ENCODE data around the gene AHCTF1. TPM values are rescaled to one million over a fixed set of nuclear protein-coding genes. Genes with fewer than 3 reads are reported as not detected.

AHCTF1 gene
- total RNA-seq, 1 donor from 2014 or later = 41.0 TPM

- Histone ChIP-seq H3K27me3 (no peaks in the 10 kb centered on the region), H3K27ac (no peak overlapping the region), H3K4me1 (no peaks in the 10 kb centered on the region), H3K9me3 (no peaks in the 10 kb centered on the region), H3K36me3 (no peaks in the 10 kb centered on the region), H3K4me3 (no peak overlapping the region)
- DNase-seq (ENCODE audit: extremely low spot score in 2 of 2) = no peak
- intact Hi-C loops (cut with DNase I) = no loop called here
- TF ChIP-seq POLR2AphosphoS5 (IDR thresholded peaks at IDR 0.05; ENCODE audit: insufficient read depth in 1 of 2, low read depth in 1 of 2) (no peak), CTCF (IDR thresholded peaks at IDR 0.05) (no peak), POLR2A (IDR thresholded peaks at IDR 0.05) (no peak)
These were observed 131.4 kb downstream of the AHCTF1 start for GRCh38 chr1:246800356-246800755.

- Histone ChIP-seq H3K4me3 (no peak overlapping the region), H3K9me3 (no peaks in the 10 kb centered on the region), H3K36me3 (no peaks in the 10 kb centered on the region), H3K4me1 (peaks cover 14% of the 10 kb centered on the region), H3K27me3 (no peaks in the 10 kb centered on the region), H3K27ac (no peak overlapping the region)
- no peak for DNase-seq (ENCODE audit: extremely low spot score in 2 of 2)
- intact Hi-C loops (cut with DNase I) = no loop called here
- TF ChIP-seq CTCF (IDR thresholded peaks at IDR 0.05) (no peak), POLR2A (IDR thresholded peaks at IDR 0.05) (no peak), POLR2AphosphoS5 (IDR thresholded peaks at IDR 0.05; ENCODE audit: insufficient read depth in 1 of 2, low read depth in 1 of 2) (no peak)
These were observed 132.9 kb downstream of the AHCTF1 start for GRCh38 chr1:246798606-246799496.

- H3K36me3 ChIP-seq = no peaks in the 10 kb centered on the region
- no peaks in the 10 kb centered on the region for H3K27me3 ChIP-seq
- peaks cover 14% of the 10 kb centered on the region for H3K4me1 ChIP-seq
- intact Hi-C loops (cut with DNase I) = no loop called here
- TF ChIP-seq POLR2A (IDR thresholded peaks at IDR 0.05) = no peak
- TF ChIP-seq CTCF (IDR thresholded peaks at IDR 0.05) = no peak
- no peak for TF ChIP-seq POLR2AphosphoS5 (IDR thresholded peaks at IDR 0.05; ENCODE audit: insufficient read depth in 1 of 2, low read depth in 1 of 2)
- no peak overlapping the region for H3K4me3 ChIP-seq
- no peaks in the 10 kb centered on the region for H3K9me3 ChIP-seq
- no peak for DNase-seq (ENCODE audit: extremely low spot score in 2 of 2)
- no peak overlapping the region for H3K27ac ChIP-seq
These were observed 133.6 kb downstream of the AHCTF1 start for GRCh38 chr1:246798107-246798506.

GRCh38 chr1:246797597-246797996, 134.2 kb downstream of the AHCTF1 start:
- no peak overlapping the region for H3K4me3 ChIP-seq
- H3K27ac ChIP-seq = no peak overlapping the region
- no peaks in the 10 kb centered on the region for H3K36me3 ChIP-seq
- H3K4me1 ChIP-seq = peaks cover 14% of the 10 kb centered on the region
- intact Hi-C loops (cut with DNase I) = no loop called here
- no peaks in the 10 kb centered on the region for H3K27me3 ChIP-seq
- H3K9me3 ChIP-seq = no peaks in the 10 kb centered on the region
- TF ChIP-seq POLR2A (IDR thresholded peaks at IDR 0.05) = no peak
- no peak for TF ChIP-seq POLR2AphosphoS5 (IDR thresholded peaks at IDR 0.05; ENCODE audit: insufficient read depth in 1 of 2, low read depth in 1 of 2)
- no peak for TF ChIP-seq CTCF (IDR thresholded peaks at IDR 0.05)
- no peak for DNase-seq (ENCODE audit: extremely low spot score in 2 of 2)

DNA sequence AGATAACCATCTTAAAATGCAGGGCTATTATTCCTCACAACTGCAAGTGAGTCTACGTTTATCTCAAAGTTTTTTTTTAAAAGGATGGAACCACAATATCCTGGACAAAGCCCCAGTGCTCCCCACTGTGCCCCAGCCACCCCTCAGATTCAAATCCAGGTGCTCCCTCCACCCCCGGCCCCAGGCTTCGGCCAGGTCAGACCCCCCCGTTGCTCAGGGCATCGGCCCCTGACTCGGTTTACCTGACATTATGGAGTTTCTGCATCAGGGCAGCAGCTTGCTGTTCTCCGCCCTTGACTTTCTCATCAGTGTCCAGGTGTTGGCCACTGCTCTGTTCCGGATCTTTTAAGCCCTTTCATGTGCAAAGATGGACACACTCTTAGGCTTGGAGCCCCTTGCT, 134.6 kb downstream of the AHCTF1 start:
- H3K27ac ChIP-seq = no peak overlapping the region
- TF ChIP-seq POLR2AphosphoS5 (IDR thresholded peaks at IDR 0.05; ENCODE audit: insufficient read depth in 1 of 2, low read depth in 1 of 2) = no peak
- TF ChIP-seq POLR2A (IDR thresholded peaks at IDR 0.05) = no peak
- TF ChIP-seq CTCF (IDR thresholded peaks at IDR 0.05) = no peak
- no peak for DNase-seq (ENCODE audit: extremely low spot score in 2 of 2)
- intact Hi-C loops (cut with DNase I) = no loop called here
- H3K36me3 ChIP-seq = no peaks in the 10 kb centered on the region
- H3K9me3 ChIP-seq = no peaks in the 10 kb centered on the region
- peaks cover 14% of the 10 kb centered on the region for H3K4me1 ChIP-seq
- H3K27me3 ChIP-seq = no peaks in the 10 kb centered on the region
- no peak overlapping the region for H3K4me3 ChIP-seq

All from vagina (tissue), 2 donors.